ENCODE measurements around the gene MRM3.
"Not testable (repeated sequence)": the region's sequence is repeated elsewhere in the genome, so short reads cannot be mapped to it uniquely, and the experiment has no call there.

Gene MRM3

GRCh38 chr17:795276-795675, 13.1 kb downstream of the MRM3 start:
- no peak for DNase-seq (ENCODE audit: low spot score)

GRCh38 chr17:795721-796120, 13.6 kb downstream of the MRM3 start:
- DNase-seq (ENCODE audit: low spot score) = no peak

- no peak for DNase-seq (ENCODE audit: low spot score)
These were observed 14.5 kb downstream of the MRM3 start for GRCh38 chr17:796609-797008.

GRCh38 chr17:797236-797840, 15.2 kb downstream of the MRM3 start:
- DNase-seq (ENCODE audit: low spot score) = no peak

GRCh38 chr17:798246-798645, 16.1 kb downstream of the MRM3 start:
- no peak for DNase-seq (ENCODE audit: low spot score)

GRCh38 chr17:799261-799660, 17.1 kb downstream of the MRM3 start:
- no peak for DNase-seq (ENCODE audit: low spot score)

- DNase-seq (ENCODE audit: low spot score) = no peak
These were observed 18.5 kb downstream of the MRM3 start for GRCh38 chr17:800446-801242.

- DNase-seq (ENCODE audit: low spot score) = no peak
These were observed 19.5 kb downstream of the MRM3 start for GRCh38 chr17:801660-802059.

- DNase-seq (ENCODE audit: low spot score) = no peak
These were observed 20.3 kb downstream of the MRM3 start for GRCh38 chr17:802481-802880.

GRCh38 chr17:802901-803881, 21.0 kb downstream of the MRM3 start:
- no peak for DNase-seq (ENCODE audit: low spot score)

GRCh38 chr17:804541-805435, 22.6 kb downstream of the MRM3 start:
- no peak for DNase-seq (ENCODE audit: low spot score)

- not testable (repeated sequence) for DNase-seq (ENCODE audit: low spot score)
These were observed 23.7 kb downstream of the MRM3 start for GRCh38 chr17:805886-806285.

- no peak for DNase-seq (ENCODE audit: low spot score)
These were observed 24.2 kb downstream of the MRM3 start for GRCh38 chr17:806346-806745.

- DNase-seq (ENCODE audit: low spot score) = no peak
These were observed 24.8 kb downstream of the MRM3 start for GRCh38 chr17:806781-807522.

- no peak for DNase-seq (ENCODE audit: low spot score)
These were observed 25.6 kb downstream of the MRM3 start for GRCh38 chr17:807523-808294.

GRCh38 chr17:811051-811784, 29.1 kb downstream of the MRM3 start:
- no peak for DNase-seq (ENCODE audit: low spot score)

GRCh38 chr17:812638-813204, 30.6 kb downstream of the MRM3 start:
- DNase-seq (ENCODE audit: low spot score) = no peak

- no peak for DNase-seq (ENCODE audit: low spot score)
These were observed 32.2 kb downstream of the MRM3 start for GRCh38 chr17:814371-814770.

GRCh38 chr17:819251-819650, 37.1 kb downstream of the MRM3 start:
- no peak for DNase-seq (ENCODE audit: low spot score)
